OCI-LY1 (cell line): ENCODE measurements around the gene LRRN3.

Experiments used
- CTCF ChIP-seq: fragments of 200-600 bp; sonication (generic), shearing (Covaris generic); IDR thresholded peaks from 2 replicates; pipeline ENCODE4 v1.5.1; 2017; ENCODE audit warnings: mild to moderate bottlenecking, antibody characterized with exemption, low read length, moderate library complexity, mixed read lengths
- EZH2 ChIP-seq: fragments of 200-600 bp; sonication (generic), shearing (Covaris generic); IDR thresholded peaks from 2 replicates; pipeline ENCODE4 v1.8.0; 2017; ENCODE audit warnings: borderline replicate concordance, mixed run types, mild to moderate bottlenecking, antibody characterized with exemption, low read length, moderate library complexity, mixed read lengths

- TF ChIP-seq CTCF (no peak), EZH2 (no peak)
Observed at GRCh38 chr7:111092406-111093236, 1.7 kb downstream of the LRRN3 start.
